SK-N-SH (cell line): ENCODE data around the gene ELMO1. TPM values are rescaled to one million over a fixed set of nuclear protein-coding genes. Genes with fewer than 3 reads are reported as not detected.

ENCODE experiments used
- CTCF ChIA-PET: fragments of 300-600, 350-600 bp; formaldehyde crosslinking; extraction: SDS; loops from one replicate; lab custom pipeline; 2021; lab: Yijun Ruan, JAX
- POLR2A ChIA-PET: fragments of 350-600 bp; sonication (Branson Sonifier 250); formaldehyde crosslinking; extraction: SDS; loops from one replicate; lab custom pipeline; 2020; ENCODE audit warnings: antibody characterized with exemption, inconsistent platforms; lab: Yijun Ruan, JAX
- DNase-seq: peaks from one replicate; pipeline ENCODE4 v3.0.0; 2012
- H2AFZ ChIP-seq: fragments of 200-600 bp; sonication (generic); 2 replicates; pipeline ENCODE4 v1.8.1; 2016; ENCODE audit warnings: antibody characterized with exemption, mild to moderate bottlenecking, low read depth
- H3F3A ChIP-seq: fragments of 200-600 bp; sonication (generic); replicated peaks from 2 replicates; pipeline ENCODE3; 2016; ENCODE audit warnings: antibody characterized with exemption, mild to moderate bottlenecking; ENCODE audit not compliant: insufficient read depth
- H3K27ac ChIP-seq, 2 experiments: fragments of 200-500 bp in 1 of 2; fragments of 200-600 bp in 1 of 2; sonication (Bioruptor generic) in 1 of 2; sonication (generic), shearing (Covaris generic) in 1 of 2; 2 replicates each; pipeline versions ENCODE4 v1.5.1 to v1.6.1; 2014 to 2016; ENCODE audit warnings: low read depth in 2 of 2, inconsistent platforms in 1 of 2, low read length in 1 of 2, mild to moderate bottlenecking in 1 of 2, mixed read lengths in 1 of 2
- H3K27me3 ChIP-seq: fragments of 200-600 bp; sonication (generic), shearing (Covaris generic); 2 replicates; pipeline ENCODE4 v1.6.1; 2016; ENCODE audit warnings: mixed run types; ENCODE audit not compliant: insufficient read depth
- H3K36me3 ChIP-seq, 2 experiments: fragments of 200-500 bp in 1 of 2; fragments of 200-600 bp in 1 of 2; sonication (Bioruptor generic) in 1 of 2; sonication (generic) in 1 of 2; replicated peaks in 1 of 2; 2 replicates each; pipeline versions ENCODE3 to v1.5.1; 2014 to 2016; ENCODE audit warnings: low read length in 1 of 2, mild to moderate bottlenecking in 1 of 2; ENCODE audit not compliant: insufficient read depth in 2 of 2, control insufficient read depth in 1 of 2
- H3K4me1 ChIP-seq, 2 experiments: fragments of 200-500 bp in 1 of 2; fragments of 200-600 bp in 1 of 2; sonication (Bioruptor generic) in 1 of 2; sonication (generic), shearing (Covaris generic) in 1 of 2; 2 replicates each; pipeline versions ENCODE4 v1.5.1 to v1.6.1; 2014 to 2016; ENCODE audit warnings: low read depth in 1 of 2, low read length in 1 of 2, mixed run types in 1 of 2; ENCODE audit not compliant: insufficient read depth in 2 of 2, control insufficient read depth in 1 of 2
- H3K4me2 ChIP-seq: fragments of 200-600 bp; sonication (generic), shearing (Covaris generic); 2 replicates; pipeline ENCODE4 v1.6.1; 2017; ENCODE audit warnings: mixed run types
- H3K4me3 ChIP-seq, 2 experiments: fragments of 200-500 bp in 1 of 2; fragments of 200-600 bp in 1 of 2; sonication (Bioruptor generic) in 1 of 2; sonication (generic), shearing (Covaris generic) in 1 of 2; 2 replicates each; pipeline versions ENCODE4 v1.5.1 to v1.8.1; 2014 to 2016; ENCODE audit warnings: low read depth in 2 of 2, inconsistent platforms in 1 of 2, low read length in 1 of 2, mild to moderate bottlenecking in 1 of 2, mixed read lengths in 1 of 2, moderate library complexity in 1 of 2
- H3K79me2 ChIP-seq: fragments of 200-600 bp; sonication (generic); 2 replicates; pipeline ENCODE4 v1.8.1; 2017; ENCODE audit warnings: mild to moderate bottlenecking; ENCODE audit not compliant: insufficient read depth
- H3K9ac ChIP-seq: fragments of 200-600 bp; sonication (generic); 2 replicates; pipeline ENCODE4 v1.6.1; 2017; ENCODE audit warnings: mixed run types
- H3K9me2 ChIP-seq: fragments of 200-600 bp; sonication (generic); 2 replicates; pipeline ENCODE4 v1.6.1; 2017; ENCODE audit warnings: mixed run types
- H3K9me3 ChIP-seq: fragments of 200-600 bp; sonication (generic); 2 replicates; pipeline ENCODE4 v1.6.1; 2017; ENCODE audit warnings: mixed run types, mild to moderate bottlenecking, moderate library complexity
- H4K20me1 ChIP-seq: fragments of 200-600 bp; sonication (generic); 2 replicates; pipeline ENCODE4 v1.6.1; 2017; ENCODE audit warnings: mild to moderate bottlenecking, mixed run types; ENCODE audit not compliant: insufficient read depth
- CHD2 ChIP-seq: fragments of 150-350 bp; IDR thresholded peaks from 2 replicates; pipeline ENCODE4 v1.6.1; 2018; ENCODE audit warnings: low read length; ENCODE audit not compliant: partially characterized antibody
- FOSL2 ChIP-seq: IDR thresholded peaks from 2 replicates; pipeline ENCODE4 v1.4.0; 2012; ENCODE audit warnings: low read depth, mild to moderate bottlenecking, moderate library complexity, borderline replicate concordance
- GATA2 ChIP-seq: sonication (generic); formaldehyde crosslinking; IDR thresholded peaks from 2 replicates; pipeline ENCODE4 v1.5.0; 2020; ENCODE audit warnings: mild to moderate bottlenecking, missing genetic modification reagents
- MXI1 ChIP-seq: IDR thresholded peaks from 2 replicates; pipeline ENCODE4 v1.6.1; 2012; ENCODE audit warnings: mild to moderate bottlenecking, low read depth, low read length, improper control_type of control experiment
- NFIC ChIP-seq: IDR thresholded peaks from 2 replicates; pipeline ENCODE4 v1.4.0; 2012; ENCODE audit warnings: borderline replicate concordance
- RFX5 ChIP-seq: IDR thresholded peaks from 2 replicates; pipeline ENCODE4 v1.6.1; 2012; ENCODE audit warnings: mild to moderate bottlenecking, improper control_type of control experiment, low read length
- SIN3A ChIP-seq: IDR thresholded peaks from 2 replicates; pipeline ENCODE4 v1.6.1; 2012; ENCODE audit warnings: low read depth, mild to moderate bottlenecking, low read length, moderate library complexity, borderline replicate concordance
- SMC3 ChIP-seq: IDR thresholded peaks from 2 replicates; pipeline ENCODE4 v1.6.1; 2012; ENCODE audit warnings: low read depth, low read length, improper control_type of control experiment
- TEAD4 ChIP-seq: IDR thresholded peaks from 2 replicates; pipeline ENCODE4 v1.4.0; 2012; ENCODE audit warnings: mild to moderate bottlenecking, borderline replicate concordance; ENCODE audit not compliant: insufficient read depth
- YY1 ChIP-seq: IDR thresholded peaks from 2 replicates; pipeline ENCODE4 v1.4.0; 2012; ENCODE audit warnings: low read depth, mild to moderate bottlenecking
- WGBS: methylation state at CpG from one replicate; pipeline ENCODE4 v1.1.6; 2017; ENCODE audit warnings: low lambda C conversion rate; 5-methylcytosine and 5-hydroxymethylcytosine counted together
- polyA plus RNA-seq, 3 experiments: library from polyadenylated mRNA; depleted of rRNA; stranded (reverse); fragments of >200 nt; gene quantifications; 2 replicates each; pipeline ENCODE4 v1.2.3, GENCODE V29; 2012
- TF ChIP-seq, protein P1 (sequence below): fragments of 150-350 bp; IDR thresholded peaks from 2 replicates; pipeline ENCODE4 v1.6.1; 2016; ENCODE audit warnings: mild to moderate bottlenecking, low read depth, low read length
- TF ChIP-seq, protein P2 (sequence below): IDR thresholded peaks from 2 replicates; pipeline ENCODE4; 2012
- TF ChIP-seq, protein P3 (sequence below): fragments of 150-350 bp; IDR thresholded peaks from 2 replicates; pipeline ENCODE4 v1.6.1; 2017; ENCODE audit warnings: antibody characterized with exemption, low read length, low read depth, borderline replicate concordance

Gene ELMO1
- polyA plus RNA-seq, 1 of the 3 experiments (the other 2 are of a cell fraction), result 0.64 TPM

DNA sequence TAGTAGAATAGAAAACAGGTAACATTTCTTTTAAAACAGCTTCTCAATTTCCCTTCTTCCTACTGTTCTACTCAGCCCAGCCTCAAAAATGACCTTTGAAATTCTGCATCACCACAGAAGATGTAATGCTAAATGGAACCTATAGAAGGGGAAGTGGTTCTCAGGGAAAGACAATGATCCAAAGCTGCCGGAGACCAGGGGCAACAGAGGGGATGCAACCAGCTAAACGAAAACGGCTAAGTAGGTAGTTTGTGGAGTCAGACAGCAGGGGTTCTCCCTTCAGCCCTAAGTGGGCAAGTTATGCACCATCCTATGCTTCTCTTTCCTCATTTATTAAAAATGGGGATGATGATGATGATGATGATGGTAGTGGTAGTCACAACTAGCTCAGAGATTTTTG lies 214.3 kb downstream of the ELMO1 start (continued):
- no peak for TF ChIP-seq GATA2
- TF ChIP-seq, protein P1, sequence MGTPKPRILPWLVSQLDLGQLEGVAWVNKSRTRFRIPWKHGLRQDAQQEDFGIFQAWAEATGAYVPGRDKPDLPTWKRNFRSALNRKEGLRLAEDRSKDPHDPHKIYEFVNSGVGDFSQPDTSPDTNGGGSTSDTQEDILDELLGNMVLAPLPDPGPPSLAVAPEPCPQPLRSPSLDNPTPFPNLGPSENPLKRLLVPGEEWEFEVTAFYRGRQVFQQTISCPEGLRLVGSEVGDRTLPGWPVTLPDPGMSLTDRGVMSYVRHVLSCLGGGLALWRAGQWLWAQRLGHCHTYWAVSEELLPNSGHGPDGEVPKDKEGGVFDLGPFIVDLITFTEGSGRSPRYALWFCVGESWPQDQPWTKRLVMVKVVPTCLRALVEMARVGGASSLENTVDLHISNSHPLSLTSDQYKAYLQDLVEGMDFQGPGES, result no peak
- no peak for TF ChIP-seq RFX5
- TF ChIP-seq CHD2, result no peak
- no peak for TF ChIP-seq TEAD4
- no peak for TF ChIP-seq YY1

DNA sequence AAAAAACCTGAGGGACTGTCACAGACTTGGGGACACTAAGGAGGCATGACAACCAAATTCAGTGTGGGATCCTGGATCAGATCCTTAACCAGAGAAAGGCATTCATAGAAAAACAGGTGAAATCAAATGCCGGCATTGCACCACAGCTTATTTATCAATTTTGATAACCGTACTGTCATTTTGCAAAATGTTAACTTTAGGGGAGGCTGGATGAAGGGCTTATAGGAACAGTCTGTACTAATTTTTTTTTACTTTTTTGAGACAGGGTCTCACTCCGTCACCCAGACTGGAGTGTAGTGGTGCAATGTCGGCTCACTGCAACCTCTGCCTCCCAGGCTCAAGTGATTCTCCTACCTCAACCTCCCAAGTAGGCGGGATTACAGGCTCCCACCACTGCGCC lies 217.1 kb downstream of the ELMO1 start:
- H3K9me2 ChIP-seq, result no peaks in the 10 kb centered on the region
- ChIA-PET POLR2A (no interaction called here), CTCF (interaction anchor here (1.1 to 1.2 kb wide), 2 partner anchors 217 to 278 kb away, joined by 3 read pairs; partner anchors contain the start of gene ELMO1)
- no peak overlapping the region for H3K27ac ChIP-seq
- H4K20me1 ChIP-seq, result no peaks in the 10 kb centered on the region
- no peaks in the 10 kb centered on the region for H3K36me3 ChIP-seq
- TF ChIP-seq, protein P2, sequence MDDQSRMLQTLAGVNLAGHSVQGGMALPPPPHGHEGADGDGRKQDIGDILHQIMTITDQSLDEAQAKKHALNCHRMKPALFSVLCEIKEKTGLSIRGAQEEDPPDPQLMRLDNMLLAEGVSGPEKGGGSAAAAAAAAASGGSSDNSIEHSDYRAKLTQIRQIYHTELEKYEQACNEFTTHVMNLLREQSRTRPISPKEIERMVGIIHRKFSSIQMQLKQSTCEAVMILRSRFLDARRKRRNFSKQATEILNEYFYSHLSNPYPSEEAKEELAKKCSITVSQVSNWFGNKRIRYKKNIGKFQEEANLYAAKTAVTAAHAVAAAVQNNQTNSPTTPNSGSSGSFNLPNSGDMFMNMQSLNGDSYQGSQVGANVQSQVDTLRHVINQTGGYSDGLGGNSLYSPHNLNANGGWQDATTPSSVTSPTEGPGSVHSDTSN, result no peak
- TF ChIP-seq MXI1 (no peak), NFIC (no peak), SMC3 (no peak), YY1 (no peak), FOSL2 (no peak), SIN3A (no peak), CHD2 (no peak)
- TF ChIP-seq, protein P3, sequence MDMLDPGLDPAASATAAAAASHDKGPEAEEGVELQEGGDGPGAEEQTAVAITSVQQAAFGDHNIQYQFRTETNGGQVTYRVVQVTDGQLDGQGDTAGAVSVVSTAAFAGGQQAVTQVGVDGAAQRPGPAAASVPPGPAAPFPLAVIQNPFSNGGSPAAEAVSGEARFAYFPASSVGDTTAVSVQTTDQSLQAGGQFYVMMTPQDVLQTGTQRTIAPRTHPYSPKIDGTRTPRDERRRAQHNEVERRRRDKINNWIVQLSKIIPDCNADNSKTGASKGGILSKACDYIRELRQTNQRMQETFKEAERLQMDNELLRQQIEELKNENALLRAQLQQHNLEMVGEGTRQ, result no peak
- TF ChIP-seq, protein P1, result no peak
- TF ChIP-seq, all 33 proteins: peak for 0
- Histone ChIP-seq H3K9me3 (no peaks in the 10 kb centered on the region), H3K4me2 (no peak overlapping the region), H2AFZ (no peak overlapping the region), H3K27me3 (no peaks in the 10 kb centered on the region), H3K4me1 (peaks cover 0 to 15% of the 10 kb centered on the region in 2 experiments; a peak in 2 of 4 replicates), H3K4me3 (no peak overlapping the region), H3K79me2 (no peaks in the 10 kb centered on the region), H3F3A (no peaks in the 10 kb centered on the region), H3K9ac (no peak overlapping the region)
- 70% methylated on average over 6 of the region's 6 CpGs for WGBS
- no peak for DNase-seq
